ENCODE data around the gene POU2F1.

- TF ChIP-seq CTCF (optimal IDR thresholded peaks at IDR 0.05 in 1 of 3, IDR thresholded peaks at IDR 0.05 in 1 of 3, conservative IDR thresholded peaks at IDR 0.05 in 1 of 3; ENCODE audit: extremely low read depth in 1 of 3, insufficient read depth in 2 of 3, low read length in 3 of 3) (no peak), EZH2 (IDR thresholded peaks at IDR 0.05; ENCODE audit: low read length) (no peak)
Observed at GRCh38 chr1:167440345-167440744, 219.7 kb downstream of the POU2F1 start.
